Raji (cell line): Measurements from ENCODE around the gene SMG5.

Experiments used
- POLR2A ChIP-seq: IDR thresholded peaks from 2 replicates; pipeline ENCODE4 v1.6.1; 2011; ENCODE audit warnings: low read depth, low read length, control low read depth; ENCODE audit not compliant: insufficient read depth

SMG5 gene

GRCh38 chr1:156212833-156213643 lies 69.6 kb downstream of the SMG5 start, which contains the start of gene PMF1:
PMF1 (plus strand) TSS chr1:156213007; CDS start chr1:156213016, 9 bp downstream.
- peak; percentile 82 for TF ChIP-seq POLR2A

- no peak for TF ChIP-seq POLR2A
Measured at GRCh38 chr1:156212130-156212529, 70.5 kb downstream of the SMG5 start.

GRCh38 chr1:156211243-156211642 lies 71.4 kb downstream of the SMG5 start:
- no peak for TF ChIP-seq POLR2A

- no peak for TF ChIP-seq POLR2A
Measured at GRCh38 chr1:156204686-156205085, 77.9 kb downstream of the SMG5 start.

- no peak for TF ChIP-seq POLR2A
Measured at GRCh38 chr1:156203331-156203730, 79.3 kb downstream of the SMG5 start.

GRCh38 chr1:156200044-156200443 lies 82.6 kb downstream of the SMG5 start:
- TF ChIP-seq POLR2A, result no peak
